HL-60 (cell line): Measurements from ENCODE around the gene VARS1.

Source experiments
- DNase-seq, 2 experiments: peaks; one replicate each; pipeline ENCODE4 v3.0.0-alpha.2; 2010 to 2020; ENCODE audit warnings: low read depth in 1 of 2, low spot score in 1 of 2
- H3K27ac ChIP-seq: fragments of 250-450 bp; sonication (Bioruptor Pico); replicated peaks from 2 replicates; pipeline ENCODE4 v1.5.1; 2020; ENCODE audit warnings: mild to moderate bottlenecking, moderate library complexity
- H3K27me3 ChIP-seq: fragments of 250-450 bp; sonication (Bioruptor Pico); 2 replicates; pipeline ENCODE4 v1.5.1; 2021; ENCODE audit warnings: mild to moderate bottlenecking, moderate library complexity; ENCODE audit not compliant: insufficient read depth, poor library complexity, severe bottlenecking
- H3K4me3 ChIP-seq: replicated peaks from 2 replicates; pipeline ENCODE4 v1.5.1; 2011; ENCODE audit warnings: mild to moderate bottlenecking, control low read depth, low read length; ENCODE audit not compliant: insufficient read depth
- GABPA ChIP-seq: IDR thresholded peaks from 2 replicates; pipeline ENCODE4 v1.6.1; 2012; ENCODE audit warnings: low read depth
- POLR2AphosphoS5 ChIP-seq: IDR thresholded peaks from 2 replicates; pipeline ENCODE4 v1.6.1; 2012; ENCODE audit warnings: low read depth
- SPI1 ChIP-seq: IDR thresholded peaks from 2 replicates; pipeline ENCODE4 v1.6.1; 2012; ENCODE audit warnings: low read depth, mild to moderate bottlenecking, borderline replicate concordance
- TF ChIP-seq, protein P1 (sequence below): IDR thresholded peaks from one replicate; pipeline ENCODE4 v1.5.1; 2011; ENCODE audit warnings: low read length, control low read depth, inconsistent platforms; ENCODE audit not compliant: insufficient read depth
- TF ChIP-seq, protein P2 (sequence below): IDR thresholded peaks from 2 replicates; pipeline ENCODE4 v1.6.1; 2012; ENCODE audit warnings: low read depth; ENCODE audit not compliant: insufficient replicate concordance

Gene VARS1

DNA sequence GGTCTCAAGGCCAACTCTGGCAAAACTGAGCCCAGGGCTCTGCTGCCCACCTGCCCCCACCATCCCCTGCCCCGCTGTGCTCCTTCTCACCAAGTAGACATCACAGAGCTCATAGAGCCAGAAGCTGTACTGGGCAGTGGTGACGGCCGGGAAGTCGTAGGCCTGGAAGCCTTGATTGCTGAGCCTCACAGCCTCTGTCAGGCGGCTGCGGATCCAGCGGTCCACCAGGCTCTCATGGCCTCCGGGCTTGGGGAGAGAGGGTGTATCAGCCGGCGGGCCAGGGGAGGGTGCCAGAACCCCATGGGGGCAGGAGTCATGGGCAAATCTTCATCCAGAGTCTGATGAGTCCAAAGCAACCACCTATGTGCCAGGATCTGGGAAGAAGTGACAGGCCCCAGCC lies 15.6 kb downstream of the VARS1 start:
- H3K4me3 ChIP-seq, result no peak overlapping the region
- no peak for TF ChIP-seq GABPA
- TF ChIP-seq POLR2AphosphoS5, result no peak
- TF ChIP-seq, protein P1, sequence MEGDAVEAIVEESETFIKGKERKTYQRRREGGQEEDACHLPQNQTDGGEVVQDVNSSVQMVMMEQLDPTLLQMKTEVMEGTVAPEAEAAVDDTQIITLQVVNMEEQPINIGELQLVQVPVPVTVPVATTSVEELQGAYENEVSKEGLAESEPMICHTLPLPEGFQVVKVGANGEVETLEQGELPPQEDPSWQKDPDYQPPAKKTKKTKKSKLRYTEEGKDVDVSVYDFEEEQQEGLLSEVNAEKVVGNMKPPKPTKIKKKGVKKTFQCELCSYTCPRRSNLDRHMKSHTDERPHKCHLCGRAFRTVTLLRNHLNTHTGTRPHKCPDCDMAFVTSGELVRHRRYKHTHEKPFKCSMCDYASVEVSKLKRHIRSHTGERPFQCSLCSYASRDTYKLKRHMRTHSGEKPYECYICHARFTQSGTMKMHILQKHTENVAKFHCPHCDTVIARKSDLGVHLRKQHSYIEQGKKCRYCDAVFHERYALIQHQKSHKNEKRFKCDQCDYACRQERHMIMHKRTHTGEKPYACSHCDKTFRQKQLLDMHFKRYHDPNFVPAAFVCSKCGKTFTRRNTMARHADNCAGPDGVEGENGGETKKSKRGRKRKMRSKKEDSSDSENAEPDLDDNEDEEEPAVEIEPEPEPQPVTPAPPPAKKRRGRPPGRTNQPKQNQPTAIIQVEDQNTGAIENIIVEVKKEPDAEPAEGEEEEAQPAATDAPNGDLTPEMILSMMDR, result no peak
- TF ChIP-seq SPI1, result no peak
- TF ChIP-seq, protein P2, sequence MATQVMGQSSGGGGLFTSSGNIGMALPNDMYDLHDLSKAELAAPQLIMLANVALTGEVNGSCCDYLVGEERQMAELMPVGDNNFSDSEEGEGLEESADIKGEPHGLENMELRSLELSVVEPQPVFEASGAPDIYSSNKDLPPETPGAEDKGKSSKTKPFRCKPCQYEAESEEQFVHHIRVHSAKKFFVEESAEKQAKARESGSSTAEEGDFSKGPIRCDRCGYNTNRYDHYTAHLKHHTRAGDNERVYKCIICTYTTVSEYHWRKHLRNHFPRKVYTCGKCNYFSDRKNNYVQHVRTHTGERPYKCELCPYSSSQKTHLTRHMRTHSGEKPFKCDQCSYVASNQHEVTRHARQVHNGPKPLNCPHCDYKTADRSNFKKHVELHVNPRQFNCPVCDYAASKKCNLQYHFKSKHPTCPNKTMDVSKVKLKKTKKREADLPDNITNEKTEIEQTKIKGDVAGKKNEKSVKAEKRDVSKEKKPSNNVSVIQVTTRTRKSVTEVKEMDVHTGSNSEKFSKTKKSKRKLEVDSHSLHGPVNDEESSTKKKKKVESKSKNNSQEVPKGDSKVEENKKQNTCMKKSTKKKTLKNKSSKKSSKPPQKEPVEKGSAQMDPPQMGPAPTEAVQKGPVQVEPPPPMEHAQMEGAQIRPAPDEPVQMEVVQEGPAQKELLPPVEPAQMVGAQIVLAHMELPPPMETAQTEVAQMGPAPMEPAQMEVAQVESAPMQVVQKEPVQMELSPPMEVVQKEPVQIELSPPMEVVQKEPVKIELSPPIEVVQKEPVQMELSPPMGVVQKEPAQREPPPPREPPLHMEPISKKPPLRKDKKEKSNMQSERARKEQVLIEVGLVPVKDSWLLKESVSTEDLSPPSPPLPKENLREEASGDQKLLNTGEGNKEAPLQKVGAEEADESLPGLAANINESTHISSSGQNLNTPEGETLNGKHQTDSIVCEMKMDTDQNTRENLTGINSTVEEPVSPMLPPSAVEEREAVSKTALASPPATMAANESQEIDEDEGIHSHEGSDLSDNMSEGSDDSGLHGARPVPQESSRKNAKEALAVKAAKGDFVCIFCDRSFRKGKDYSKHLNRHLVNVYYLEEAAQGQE, result no peak
- DNase-seq, result no peak
- H3K27ac ChIP-seq, result no peak overlapping the region
- no peaks in the 10 kb centered on the region for H3K27me3 ChIP-seq

DNA sequence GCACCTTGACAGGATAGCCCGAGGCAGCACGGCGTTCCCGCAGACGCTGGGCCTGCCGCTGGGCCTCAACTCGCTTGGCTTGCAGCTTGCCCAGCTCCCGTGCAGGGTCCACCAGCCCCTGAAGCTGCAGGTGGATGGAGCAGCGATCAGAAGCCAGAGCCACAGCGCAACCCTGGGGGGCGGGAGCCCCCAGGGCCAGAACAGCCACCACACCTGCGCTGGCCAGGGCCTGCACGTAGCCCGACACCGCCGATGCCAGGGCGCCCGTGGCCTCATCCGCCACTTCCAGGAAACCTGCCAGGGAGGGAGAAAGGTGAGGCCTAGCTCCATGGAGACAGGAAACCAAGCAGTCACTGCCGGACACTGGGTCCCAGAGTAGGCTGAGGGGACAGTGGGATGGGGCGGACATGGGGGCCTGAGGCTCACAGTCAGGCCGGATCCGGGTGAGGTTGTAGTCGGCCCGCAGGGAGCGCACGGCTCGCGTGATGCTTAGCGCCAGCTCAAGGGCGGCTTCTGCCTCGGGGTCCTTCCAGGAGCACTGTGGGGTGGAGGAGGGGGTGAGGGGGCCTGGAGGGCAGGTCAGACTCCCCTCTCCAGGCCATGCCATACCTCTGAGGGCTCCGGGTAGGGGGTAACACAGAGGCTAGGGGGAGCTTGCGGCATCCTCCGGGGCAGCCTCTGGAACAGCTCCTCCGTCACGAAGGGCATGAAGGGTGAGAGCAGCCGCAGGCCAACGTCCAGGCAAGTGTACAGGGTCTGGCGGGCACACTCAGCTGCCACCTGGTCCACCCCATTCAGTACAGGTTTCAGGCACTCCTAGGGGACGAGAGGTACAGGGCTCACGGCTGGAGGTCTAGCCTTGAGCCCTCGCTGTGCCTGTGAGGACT lies 16.3 kb downstream of the VARS1 start:
- no peak for DNase-seq
- no peak for TF ChIP-seq GABPA
- TF ChIP-seq, protein P1, result no peak
- TF ChIP-seq, protein P2, result no peak
- no peak for TF ChIP-seq SPI1
- TF ChIP-seq POLR2AphosphoS5, result no peak
- no peaks in the 10 kb centered on the region for H3K27me3 ChIP-seq
- no peak overlapping the region for H3K27ac ChIP-seq
- no peak overlapping the region for H3K4me3 ChIP-seq

GRCh38 chr6:31778193-31778592 lies 17.4 kb downstream of the VARS1 start:
- DNase-seq, result no peak
- no peak overlapping the region for H3K4me3 ChIP-seq
- TF ChIP-seq, protein P2, result no peak
- TF ChIP-seq POLR2AphosphoS5, result no peak
- TF ChIP-seq GABPA, result no peak
- no peak for TF ChIP-seq SPI1
- TF ChIP-seq, protein P1, result no peak
- H3K27ac ChIP-seq, result no peak overlapping the region
- no peaks in the 10 kb centered on the region for H3K27me3 ChIP-seq
